Muscle of arm (tissue), 12 donors: ENCODE measurements around the gene PIAS4. TPM values are rescaled to one million over a fixed set of nuclear protein-coding genes. Genes with fewer than 3 reads are reported as not detected.

Source experiments
- DNase-seq: peaks from one replicate; pipeline ENCODE4 v3.0.0-alpha.2; 2013
- polyA plus RNA-seq, 12 donors: library from polyadenylated mRNA; unstranded; fragments of 120-200 nt; gene quantifications; one replicate each; pipeline ENCODE4 v1.2.1, GENCODE V29; 2013; ENCODE audit not compliant: insufficient read length in 12 of 12

Gene PIAS4
- polyA plus RNA-seq, 12 donors, result 15.3 to 36.1 (median 21.7) TPM; not detected in 1

- DNase-seq, result no peak
These were observed 10.6 kb downstream of the PIAS4 start for GRCh38 chr19:4018140-4018613.

DNA sequence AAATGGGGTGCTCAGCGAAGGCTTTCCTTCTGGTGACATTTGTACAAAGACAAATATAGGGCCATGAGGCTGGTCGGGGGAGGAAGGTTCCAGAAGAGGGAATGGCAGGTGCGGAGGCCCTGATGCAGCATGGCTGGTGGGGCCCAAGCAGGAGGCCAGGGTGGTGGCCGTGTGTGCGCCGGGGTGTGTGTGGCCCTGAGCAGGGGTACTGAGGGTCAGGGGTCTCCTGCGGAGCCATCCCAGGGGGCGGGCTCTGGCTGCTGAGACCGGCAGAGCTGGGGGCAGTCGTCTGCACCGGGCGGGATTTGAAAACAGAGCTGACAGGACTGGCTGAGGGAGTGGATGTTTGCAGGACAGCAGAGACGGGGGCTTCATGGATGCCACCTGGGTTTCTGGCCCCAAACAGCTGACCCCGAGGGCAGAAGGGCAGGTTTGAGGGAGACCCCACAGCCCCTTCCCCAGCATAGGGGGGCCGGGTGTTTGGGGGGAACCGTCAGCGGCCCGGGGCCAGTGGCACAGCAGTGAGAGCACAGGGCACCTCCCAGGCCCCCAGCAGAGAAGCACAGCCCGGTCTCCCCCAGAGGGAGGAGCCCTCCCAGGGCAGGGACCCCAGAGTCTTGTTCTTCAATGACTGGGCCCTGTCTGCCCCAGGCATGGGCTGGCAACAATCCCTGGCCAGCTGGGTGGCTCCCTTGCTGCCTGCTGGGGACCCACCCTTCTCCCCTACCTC lies 11.4 kb downstream of the PIAS4 start:
- DNase-seq, result no peak

- no peak for DNase-seq
These were observed 12.0 kb downstream of the PIAS4 start for GRCh38 chr19:4019578-4019977.

- DNase-seq, result no peak
These were observed 16.3 kb downstream of the PIAS4 start for GRCh38 chr19:4023600-4024398.

- DNase-seq, result no peak
These were observed 17.8 kb downstream of the PIAS4 start for GRCh38 chr19:4025317-4025716.

- DNase-seq, result no peak
These were observed 19.6 kb downstream of the PIAS4 start for GRCh38 chr19:4027146-4027545.

DNA sequence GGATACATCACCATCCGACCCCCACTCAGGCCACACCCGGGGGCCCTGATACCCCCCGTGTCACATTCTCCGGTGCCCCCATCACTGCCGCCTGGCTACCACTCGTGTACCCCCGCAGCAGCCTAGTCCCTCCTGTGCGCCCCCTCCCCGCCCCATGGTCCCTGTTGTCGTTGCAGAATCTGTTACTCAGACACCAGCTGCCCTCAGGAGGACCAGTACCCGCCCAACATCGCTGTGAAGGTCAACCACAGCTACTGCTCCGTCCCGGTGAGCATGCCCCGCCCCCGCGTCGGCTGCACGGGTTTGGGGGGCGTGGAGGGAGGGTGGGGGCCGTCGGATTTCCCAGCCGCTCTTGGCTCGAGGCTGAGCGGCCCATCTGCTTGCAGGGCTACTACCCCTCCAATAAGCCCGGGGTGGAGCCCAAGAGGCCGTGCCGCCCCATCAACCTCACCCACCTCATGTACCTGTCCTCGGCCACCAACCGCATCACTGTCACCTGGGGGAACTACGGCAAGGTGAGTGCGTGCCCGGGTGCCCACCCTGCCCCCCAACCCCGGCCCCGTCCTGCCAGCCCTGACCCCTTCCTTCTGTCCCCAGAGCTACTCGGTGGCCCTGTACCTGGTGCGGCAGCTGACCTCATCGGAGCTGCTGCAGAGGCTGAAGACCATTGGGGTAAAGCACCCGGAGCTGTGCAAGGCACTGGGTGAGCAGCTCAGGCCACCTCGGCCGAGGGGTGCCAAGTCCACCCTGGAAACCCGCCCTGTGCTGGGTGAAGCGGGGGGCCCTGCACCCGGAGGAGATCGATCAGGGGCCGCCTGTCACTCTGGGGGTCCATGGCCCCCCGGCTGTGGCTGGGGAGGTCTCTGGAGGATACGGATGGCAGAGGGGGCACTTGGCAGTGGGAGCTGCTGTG lies 21.1 kb downstream of the PIAS4 start:
- DNase-seq, result no peak

DNA sequence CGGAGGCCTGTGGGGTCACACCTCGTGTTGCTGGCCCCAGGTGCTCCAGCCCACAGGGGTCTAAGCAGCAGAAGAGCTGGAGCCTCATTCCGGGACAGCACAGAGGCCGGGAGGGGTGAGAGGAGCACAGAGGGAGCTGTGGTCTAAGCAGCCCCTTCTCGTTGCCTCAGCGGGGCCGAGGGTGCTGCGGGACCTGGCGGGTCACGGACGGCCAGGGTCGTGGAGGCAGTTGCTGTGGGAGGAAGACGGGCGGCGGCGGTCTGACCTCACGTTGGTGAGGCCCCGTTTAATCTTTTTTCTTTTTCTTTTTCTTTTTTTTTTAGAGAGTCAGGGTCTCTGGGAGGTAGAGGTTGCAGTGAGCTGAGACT lies 21.7 kb downstream of the PIAS4 start:
- no peak for DNase-seq

GRCh38 chr19:4030552-4030951 lies 23.0 kb downstream of the PIAS4 start:
- DNase-seq, result no peak

GRCh38 chr19:4030981-4031380 lies 23.4 kb downstream of the PIAS4 start:
- no peak for DNase-seq

GRCh38 chr19:4031420-4031819 lies 23.9 kb downstream of the PIAS4 start:
- DNase-seq, result no peak

DNA sequence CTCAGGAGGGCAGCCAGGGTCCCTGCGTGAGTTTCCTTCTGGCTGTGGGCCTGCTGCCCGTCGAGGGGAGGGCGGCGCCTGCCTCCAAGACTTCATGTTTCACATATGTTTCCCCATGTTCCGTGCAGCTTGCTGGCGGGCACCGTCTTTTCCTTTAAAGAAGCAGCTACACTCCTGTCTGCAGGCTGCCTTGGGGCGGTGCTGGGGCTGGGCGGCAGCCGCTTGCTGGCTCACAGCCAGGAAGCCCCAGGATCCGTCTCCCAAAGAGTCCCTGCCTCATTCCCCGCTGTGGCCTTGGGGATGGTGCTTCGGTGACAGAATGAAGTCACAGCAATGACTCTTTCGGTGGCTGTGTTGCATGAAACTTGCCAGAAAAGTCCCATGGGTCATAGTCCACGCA lies 24.9 kb downstream of the PIAS4 start:
- no peak for DNase-seq

DNA sequence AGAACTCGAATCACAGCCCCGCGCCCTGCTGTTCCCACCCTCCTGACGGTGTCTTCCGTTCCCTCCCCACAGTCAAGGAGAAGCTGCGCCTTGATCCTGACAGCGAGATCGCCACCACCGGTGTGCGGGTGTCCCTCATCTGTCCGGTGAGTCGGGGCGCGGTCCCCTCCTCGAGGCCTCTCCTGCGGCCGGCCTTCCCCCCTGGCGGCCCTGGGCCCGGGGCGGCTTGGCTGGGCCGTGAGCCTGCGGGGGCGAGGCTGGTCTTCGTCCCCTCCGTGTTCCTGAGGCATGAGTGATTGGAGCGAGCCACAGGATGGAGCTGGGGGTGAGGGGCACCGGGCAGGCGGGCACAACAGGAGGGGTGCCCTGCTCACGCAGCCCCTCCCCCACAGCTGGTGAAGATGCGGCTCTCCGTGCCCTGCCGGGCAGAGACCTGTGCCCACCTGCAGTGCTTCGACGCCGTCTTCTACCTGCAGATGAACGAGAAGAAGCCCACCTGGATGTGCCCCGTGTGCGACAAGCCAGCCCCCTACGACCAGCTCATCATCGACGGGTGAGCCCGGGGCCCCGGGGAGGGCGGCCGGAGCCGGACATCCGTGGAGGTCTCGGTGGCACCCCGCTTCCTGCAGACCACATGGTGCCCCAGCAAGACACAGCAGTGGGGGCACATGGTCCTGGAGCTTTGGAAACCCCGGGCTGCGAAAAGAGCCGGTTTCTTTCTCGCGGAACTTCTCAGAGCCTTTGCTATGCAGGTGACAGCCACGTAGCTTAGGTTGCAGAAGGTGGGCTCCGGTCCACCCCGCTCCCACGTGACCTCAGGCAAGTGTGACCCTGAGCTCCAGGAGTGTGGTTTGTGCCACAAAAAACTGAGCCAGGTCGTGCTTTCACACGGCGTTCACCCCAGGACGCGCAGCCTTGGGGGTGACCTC lies 25.8 kb downstream of the PIAS4 start:
- DNase-seq, result no peak

GRCh38 chr19:4034048-4035017 lies 26.8 kb downstream of the PIAS4 start:
- no peak for DNase-seq

GRCh38 chr19:4035018-4035566 lies 27.6 kb downstream of the PIAS4 start:
- DNase-seq, result no peak

DNA sequence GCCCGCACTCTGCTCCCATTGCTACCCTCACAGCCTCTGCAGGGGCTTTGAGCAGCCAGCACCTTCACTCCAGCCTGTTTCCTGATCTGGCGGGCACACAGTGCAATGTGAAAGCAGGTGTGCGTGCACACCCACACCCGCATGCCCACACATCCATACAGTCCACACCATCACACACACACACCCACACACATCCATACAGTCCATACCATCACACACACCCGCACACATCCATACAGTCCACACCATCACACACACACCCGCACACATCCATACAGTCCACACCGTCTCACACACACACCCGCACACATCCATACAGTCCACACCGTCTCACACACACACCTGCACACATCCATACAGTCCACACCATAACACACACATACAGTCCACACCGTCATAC lies 28.0 kb downstream of the PIAS4 start:
- DNase-seq, result no peak

DNA sequence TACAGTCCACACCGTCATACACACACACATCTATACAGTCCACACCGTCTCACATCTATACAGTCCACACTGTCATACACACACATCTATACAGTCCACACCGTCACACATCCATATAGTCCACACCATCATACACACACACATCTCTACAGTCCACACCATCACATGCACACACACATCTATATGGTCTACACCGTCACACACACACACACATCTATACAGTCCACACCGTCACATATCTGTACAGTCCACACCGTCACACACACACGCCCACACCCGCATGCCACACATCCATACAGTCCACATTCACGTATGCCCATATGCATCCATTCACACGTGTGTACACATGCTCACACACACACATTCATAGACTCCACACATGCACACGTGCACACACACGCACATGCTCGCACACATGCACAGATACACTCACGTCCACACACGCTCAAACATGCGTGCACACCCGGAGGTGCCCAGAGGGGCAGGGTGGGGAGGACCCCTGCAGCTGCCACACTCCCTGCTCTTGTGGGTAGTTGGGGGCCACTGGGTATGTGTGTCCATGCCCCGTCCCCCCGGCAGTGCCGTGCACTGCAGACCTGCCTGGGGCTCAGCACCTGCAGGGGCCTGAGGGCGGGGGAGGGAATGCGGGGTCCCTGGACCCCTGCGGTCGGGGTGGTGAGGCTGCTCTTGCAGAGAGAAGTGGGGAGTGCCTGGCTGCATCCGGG lies 29.2 kb downstream of the PIAS4 start:
- DNase-seq, result no peak

GRCh38 chr19:4037301-4037949 lies 29.9 kb downstream of the PIAS4 start:
- no peak for DNase-seq
